Loucy (cell line): ENCODE results near the gene RPS29.

Experiments used
- H2AFZ ChIP-seq: fragments of 200-600 bp; sonication (generic); 2 replicates; pipeline ENCODE4 v1.6.0; 2016; ENCODE audit warnings: antibody characterized with exemption, mild to moderate bottlenecking, low read length, moderate library complexity
- H3F3A ChIP-seq: fragments of 200-600 bp; 2 replicates; pipeline ENCODE4 v1.6.0; 2016; ENCODE audit warnings: antibody characterized with exemption, low read depth, mild to moderate bottlenecking
- H3K27me3 ChIP-seq: fragments of 200-600 bp; sonication (generic); 2 replicates; pipeline ENCODE4 v1.6.1; 2014; ENCODE audit warnings: low read length, mild to moderate bottlenecking; ENCODE audit not compliant: insufficient read depth, poor library complexity, severe bottlenecking
- H3K36me3 ChIP-seq: fragments of 200-600 bp; sonication (generic); 2 replicates; pipeline ENCODE4 v1.6.1; 2016; ENCODE audit warnings: low read length; ENCODE audit not compliant: insufficient read depth
- H3K4me1 ChIP-seq: fragments of 200-600 bp; sonication (generic); 2 replicates; pipeline ENCODE4 v1.5.1; 2014; ENCODE audit warnings: low read length, mild to moderate bottlenecking; ENCODE audit not compliant: insufficient read depth, poor library complexity, severe bottlenecking
- H3K4me2 ChIP-seq: fragments of 200-600 bp; sonication (generic); 2 replicates; pipeline ENCODE4 v1.6.0; 2014; ENCODE audit warnings: antibody characterized with exemption, low read length, low read depth, mild to moderate bottlenecking; ENCODE audit not compliant: poor library complexity, severe bottlenecking
- H3K4me3 ChIP-seq: fragments of 200-600 bp; sonication (generic); 2 replicates; pipeline ENCODE4 v1.5.1; 2014; ENCODE audit warnings: low read length, mild to moderate bottlenecking, mixed read lengths; ENCODE audit not compliant: poor library complexity, severe bottlenecking
- H3K79me2 ChIP-seq: fragments of 200-600 bp; sonication (generic); 2 replicates; pipeline ENCODE4 v1.6.1; 2014; ENCODE audit warnings: low read length; ENCODE audit not compliant: insufficient read depth
- H3K9ac ChIP-seq: fragments of 200-600 bp; sonication (generic); 2 replicates; pipeline ENCODE4 v1.6.0; 2014; ENCODE audit warnings: mild to moderate bottlenecking, low read depth, low read length, moderate library complexity; ENCODE audit not compliant: poor library complexity, severe bottlenecking
- H3K9me2 ChIP-seq: fragments of 200-600 bp; sonication (generic); replicated peaks from 2 replicates; pipeline ENCODE4 v1.6.1; 2016; ENCODE audit warnings: low read depth, low read length, mixed read lengths
- H3K9me3 ChIP-seq: fragments of 200-600 bp; sonication (generic); 2 replicates; pipeline ENCODE4 v1.6.1; 2014; ENCODE audit warnings: mild to moderate bottlenecking, antibody characterized with exemption, low read length, low read depth; ENCODE audit not compliant: insufficient read depth
- H4K20me1 ChIP-seq: fragments of 200-600 bp; sonication (generic); 2 replicates; pipeline ENCODE4 v1.6.0; 2014; ENCODE audit warnings: antibody characterized with exemption, low read length, mild to moderate bottlenecking; ENCODE audit not compliant: insufficient read depth, poor library complexity, severe bottlenecking
- CTCF ChIP-seq: fragments of 200-600 bp; sonication (generic); conservative IDR thresholded peaks from 2 replicates; pipeline ENCODE4 v1.5.1; 2014; ENCODE audit warnings: mild to moderate bottlenecking, antibody characterized with exemption, low read length
- EZH2phosphoT487 ChIP-seq: fragments of 200-600 bp; IDR thresholded peaks from 2 replicates; pipeline ENCODE4 v1.6.1; 2018; ENCODE audit warnings: antibody characterized with exemption, mild to moderate bottlenecking, moderate library complexity, borderline replicate concordance

The RPS29 gene

DNA sequence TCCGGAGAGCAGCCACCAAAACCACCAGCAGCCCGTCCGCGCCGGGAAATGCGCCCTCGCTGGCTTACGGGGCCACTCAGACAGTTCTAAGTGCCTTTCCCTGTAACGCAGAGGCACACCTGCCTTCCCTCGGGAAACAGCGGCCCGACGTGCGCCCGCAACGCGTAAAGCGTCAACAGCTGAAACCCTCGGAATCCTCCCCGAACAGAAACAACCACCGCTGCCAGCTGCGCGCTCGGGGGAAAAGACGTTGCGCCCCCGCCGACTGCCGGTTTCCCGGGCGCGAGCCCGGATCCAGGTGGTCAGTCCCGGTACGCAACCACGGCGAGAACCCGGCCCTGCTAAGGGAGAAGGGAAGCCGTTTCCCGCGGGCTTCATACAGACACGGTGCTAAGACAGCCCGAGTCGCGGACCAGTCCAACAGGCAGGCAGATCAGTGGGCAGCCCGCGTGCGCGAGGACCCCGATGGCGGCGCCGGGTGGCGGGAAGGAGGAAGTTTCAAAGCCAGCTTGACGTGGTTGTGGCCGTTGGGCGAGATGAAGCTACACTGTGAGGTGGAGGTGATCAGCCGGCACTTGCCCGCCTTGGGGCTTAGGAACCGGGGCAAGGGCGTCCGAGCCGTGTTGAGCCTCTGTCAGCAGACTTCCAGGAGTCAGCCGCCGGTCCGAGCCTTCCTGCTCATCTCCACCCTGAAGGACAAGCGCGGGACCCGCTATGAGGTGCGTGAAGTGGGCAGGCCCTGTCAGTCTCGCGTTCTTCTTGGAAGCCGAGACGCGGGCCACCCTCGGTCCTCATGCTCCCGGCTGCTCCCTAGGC is 12.5 kb upstream of the RPS29 start, which contains the start of gene LRR1:
Gene LRR1 (plus strand): TSS at position 456 of the 816 bp plus-strand sequence. CDS start 81 bp downstream, at position 537.
- Histone ChIP-seq H3K9me2 (no peaks in the 10 kb centered on the region), H3K9ac (peak within 1 kb of the TSS; percentile 97), H3K9me3 (no peaks in the 10 kb centered on the region), H3K36me3 (peaks cover 6% of the 10 kb centered on the region; the same call in 1 of the 2 replicates), H3F3A (0 out of 2 replicates have a peak, but pooled peaks cover 7% of the 10 kb centered on the region), H3K79me2 (peaks cover 72% of the 10 kb centered on the region), H3K27me3 (no peaks in the 10 kb centered on the region), H3K4me3 (peak within 1 kb of the TSS; percentile 100), H4K20me1 (peaks cover 19% of the 10 kb centered on the region), H3K4me2 (peak within 1 kb of the TSS; percentile 80), H3K4me1 (peaks cover 51% of the 10 kb centered on the region), H2AFZ (peak within 1 kb of the TSS; percentile 79)
- TF ChIP-seq EZH2phosphoT487 (no peak), CTCF (no peak)

DNA sequence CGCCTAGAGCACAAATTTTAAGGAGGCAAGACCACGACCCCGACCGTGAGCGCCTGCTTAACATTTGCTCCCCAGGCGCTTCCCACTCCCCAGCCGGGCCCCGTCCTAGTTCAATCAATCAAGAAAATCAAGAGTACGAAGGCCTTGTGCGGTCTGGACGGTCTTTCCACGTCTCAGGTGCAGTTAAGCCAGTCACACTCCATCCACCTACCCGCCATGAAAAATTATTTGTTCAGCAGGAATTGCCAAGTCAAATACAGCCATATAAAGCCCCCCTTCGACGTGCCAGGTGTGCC is 12.0 kb upstream of the RPS29 start:
- peak overlapping the region; percentile 100 for H3K4me3 ChIP-seq
- H3K79me2 ChIP-seq: peaks cover 69% of the 10 kb centered on the region

DNA sequence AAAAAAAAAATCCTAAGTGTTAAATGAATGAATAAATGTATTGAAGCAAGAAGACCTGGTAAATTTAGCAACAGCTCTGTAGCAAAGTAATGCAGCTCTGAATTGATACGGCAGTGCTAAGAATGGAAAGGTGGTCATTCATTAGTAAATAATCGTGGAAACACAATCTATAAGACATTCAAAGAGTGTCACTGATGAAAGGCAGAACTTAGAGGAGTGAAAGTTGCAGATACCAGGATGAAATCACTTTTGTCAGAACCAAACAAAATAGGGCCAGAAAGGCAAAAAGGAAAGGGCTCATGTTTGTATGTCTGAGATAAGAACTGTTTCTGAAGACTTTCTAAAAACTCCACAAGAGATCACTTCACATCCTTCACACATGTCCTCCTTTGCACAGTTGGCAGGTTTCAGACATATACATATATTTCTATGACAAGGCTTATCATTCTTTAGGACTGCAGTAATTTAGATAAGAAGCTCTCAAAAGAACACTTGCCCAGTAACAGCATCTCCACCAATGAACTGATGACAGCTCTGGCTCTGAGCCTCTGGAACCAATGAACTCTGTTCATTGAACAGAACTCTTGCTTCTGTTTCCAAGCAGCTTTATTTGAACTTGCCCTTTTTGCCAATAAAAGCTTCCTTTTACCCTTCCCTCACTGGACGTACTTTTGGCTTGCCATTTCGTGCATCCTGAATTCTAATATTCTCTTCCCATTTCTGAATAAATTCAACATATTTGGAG is 8.3 kb upstream of the RPS29 start:
- TF ChIP-seq EZH2phosphoT487 (no peak), CTCF (no peak)
- Histone ChIP-seq H3K9ac (peak overlapping the region; percentile 58), H2AFZ (peak overlapping the region; percentile 6; the same call in 1 of the 2 replicates), H3K9me3 (no peaks in the 10 kb centered on the region), H3F3A (0 out of 2 replicates have a peak, but pooled peaks cover 7% of the 10 kb centered on the region), H3K27me3 (no peaks in the 10 kb centered on the region), H3K9me2 (no peaks in the 10 kb centered on the region), H3K4me1 (peaks cover 35% of the 10 kb centered on the region), H3K36me3 (no peaks in the 10 kb centered on the region), H3K4me2 (peak overlapping the region; percentile 61), H3K79me2 (peaks cover 33% of the 10 kb centered on the region), H3K4me3 (peak overlapping the region; percentile 34), H4K20me1 (no peaks in the 10 kb centered on the region)

More for the DNA sequence above, 12.0 kb upstream of the RPS29 start:
- no peaks in the 10 kb centered on the region for H3K27me3 ChIP-seq
- peaks cover 19% of the 10 kb centered on the region for H4K20me1 ChIP-seq
- peak overlapping the region; percentile 79 for H3K4me2 ChIP-seq
- TF ChIP-seq CTCF (no peak), EZH2phosphoT487 (no peak)
- H3K4me1 ChIP-seq: peaks cover 53% of the 10 kb centered on the region
- H3K9ac ChIP-seq: peak overlapping the region; percentile 97
- peak overlapping the region; percentile 79 for H2AFZ ChIP-seq
- peaks cover 5% of the 10 kb centered on the region; the same call in 1 of the 2 replicates for H3K36me3 ChIP-seq
- 0 out of 2 replicates have a peak, but pooled peaks cover 7% of the 10 kb centered on the region for H3F3A ChIP-seq
- no peaks in the 10 kb centered on the region for H3K9me2 ChIP-seq
- H3K9me3 ChIP-seq: no peaks in the 10 kb centered on the region
